H9 (cell line): ENCODE measurements around the gene BTNL3. TPM values are rescaled to one million over a fixed set of nuclear protein-coding genes. Genes with fewer than 3 reads are reported as not detected.

ENCODE experiments used
- DNase-seq: peaks from one replicate; pipeline ENCODE4 v3.0.0-alpha.2; 2017
- H2AFZ ChIP-seq: one replicate; pipeline ENCODE4 v1.6.1; 2013; ENCODE audit warnings: mild to moderate bottlenecking, low read length, control low read depth, moderate library complexity
- H2AK5ac ChIP-seq: 2 replicates; pipeline ENCODE4 v1.6.1; 2013; ENCODE audit warnings: low read length, control low read depth, mixed read lengths; ENCODE audit not compliant: insufficient read length
- H2BK120ac ChIP-seq: one replicate; pipeline ENCODE4 v1.6.1; 2013; ENCODE audit warnings: low read depth, mild to moderate bottlenecking, low read length, control low read depth, inconsistent platforms; ENCODE audit not compliant: poor library complexity, severe bottlenecking
- H2BK12ac ChIP-seq: 2 replicates; pipeline ENCODE4 v1.6.1; 2013; ENCODE audit warnings: low read length, control low read depth, mixed read lengths, low read depth; ENCODE audit not compliant: insufficient read length
- H2BK15ac ChIP-seq: 2 replicates; pipeline ENCODE4 v1.6.1; 2013; ENCODE audit warnings: low read depth, low read length, control low read depth
- H2BK20ac ChIP-seq: one replicate; pipeline ENCODE4 v1.6.1; 2013; ENCODE audit warnings: low read depth, mild to moderate bottlenecking, low read length, control low read depth, inconsistent platforms; ENCODE audit not compliant: poor library complexity, severe bottlenecking
- H2BK5ac ChIP-seq: 2 replicates; pipeline ENCODE4 v1.6.1; 2013; ENCODE audit warnings: low read length, control low read depth, mixed read lengths; ENCODE audit not compliant: insufficient read length
- H3K14ac ChIP-seq: 2 replicates; pipeline ENCODE4 v1.6.1; 2013; ENCODE audit warnings: low read length, control low read depth; ENCODE audit not compliant: insufficient read depth
- H3K18ac ChIP-seq: 2 replicates; pipeline ENCODE4 v1.6.1; 2013; ENCODE audit warnings: low read depth, mild to moderate bottlenecking, mixed read lengths, low read length, control low read depth; ENCODE audit not compliant: insufficient read length
- H3K23ac ChIP-seq: 2 replicates; pipeline ENCODE4 v1.6.1; 2013; ENCODE audit warnings: low read length, control low read depth, mixed read lengths, low read depth; ENCODE audit not compliant: insufficient read length
- H3K23me2 ChIP-seq: 2 replicates; pipeline ENCODE4 v1.6.1; 2013; ENCODE audit warnings: low read depth, mild to moderate bottlenecking, mixed read lengths, low read length, control low read depth; ENCODE audit not compliant: insufficient read length, poor library complexity, severe bottlenecking
- H3K27ac ChIP-seq: 2 replicates; pipeline ENCODE4 v1.5.1; 2013; ENCODE audit warnings: low read length, control low read depth, mixed read lengths, low read depth; ENCODE audit not compliant: insufficient read length
- H3K27me3 ChIP-seq: 2 replicates; pipeline ENCODE4 v1.6.1; 2013; ENCODE audit warnings: low read length, control low read depth, inconsistent platforms; ENCODE audit not compliant: insufficient read depth
- H3K4ac ChIP-seq: 2 replicates; pipeline ENCODE4 v1.6.1; 2013; ENCODE audit warnings: low read depth, mild to moderate bottlenecking, control low read depth, inconsistent platforms, low read length, moderate library complexity
- H3K4me1 ChIP-seq: 2 replicates; pipeline ENCODE4 v1.6.1; 2013; ENCODE audit warnings: low read length, control low read depth, inconsistent platforms; ENCODE audit not compliant: insufficient read depth
- H3K4me2 ChIP-seq: 2 replicates; pipeline ENCODE4 v1.6.1; 2013; ENCODE audit warnings: low read length, control low read depth, mixed read lengths; ENCODE audit not compliant: insufficient read length, insufficient read depth
- H3K56ac ChIP-seq: 2 replicates; pipeline ENCODE4 v1.6.1; 2013; ENCODE audit warnings: low read depth, mild to moderate bottlenecking, mixed read lengths, low read length, control low read depth; ENCODE audit not compliant: insufficient read length
- H3K79me1 ChIP-seq: 2 replicates; pipeline ENCODE4 v1.6.1; 2013; ENCODE audit warnings: low read depth, mild to moderate bottlenecking, moderate library complexity, low read length, control low read depth, inconsistent platforms; ENCODE audit not compliant: insufficient read depth, poor library complexity, severe bottlenecking
- H3K79me2 ChIP-seq: 2 replicates; pipeline ENCODE4 v1.6.1; 2013; ENCODE audit warnings: low read length, control low read depth, inconsistent platforms; ENCODE audit not compliant: insufficient read depth
- H3K9ac ChIP-seq: 2 replicates; pipeline ENCODE4 v1.6.1; 2013; ENCODE audit warnings: low read length, control low read depth, mixed read lengths; ENCODE audit not compliant: insufficient read length; ENCODE audit errors: extremely low read depth
- H3K9me3 ChIP-seq: one replicate; pipeline ENCODE4 v1.6.1; 2013; ENCODE audit warnings: low read depth, low read length, inconsistent platforms; ENCODE audit not compliant: control insufficient read depth
- H3T11ph ChIP-seq: one replicate; pipeline ENCODE4 v1.6.1; 2013; ENCODE audit warnings: mild to moderate bottlenecking, low read length, control low read depth, inconsistent platforms
- H4K20me1 ChIP-seq: one replicate; pipeline ENCODE4 v1.6.1; 2013; ENCODE audit not compliant: control insufficient read depth, insufficient read length, insufficient read depth
- H4K5ac ChIP-seq: 2 replicates; pipeline ENCODE4 v1.6.1; 2013; ENCODE audit warnings: low read depth, mild to moderate bottlenecking, mixed read lengths, low read length, control low read depth; ENCODE audit not compliant: insufficient read length
- H4K8ac ChIP-seq: replicated peaks from 2 replicates; pipeline ENCODE4 v1.6.1; 2013; ENCODE audit warnings: low read length, control low read depth, mixed read lengths, low read depth; ENCODE audit not compliant: insufficient read length
- H4K91ac ChIP-seq: 2 replicates; pipeline ENCODE4 v1.6.1; 2013; ENCODE audit warnings: low read depth, mild to moderate bottlenecking, moderate library complexity, mixed read lengths, low read length, control low read depth; ENCODE audit not compliant: insufficient read length
- H3K27ac Mint-ChIP-seq, 3 experiments: 2 replicates in 2 of 3; 3 replicates in 1 of 3; pipeline ENCODE4 v1.8.0; 2020 to 2021; ENCODE audit warnings: mixed read lengths in 3 of 3, mild to moderate bottlenecking in 1 of 3, moderate library complexity in 1 of 3
- H3K27me3 Mint-ChIP-seq: 2 replicates; pipeline ENCODE4 v1.8.0; 2021; ENCODE audit warnings: low read depth, mild to moderate bottlenecking, moderate library complexity, mixed read lengths
- H3K36me3 Mint-ChIP-seq, 3 experiments: 2 replicates in 2 of 3; 3 replicates in 1 of 3; pipeline ENCODE4 v1.8.0; 2020 to 2021; ENCODE audit warnings: low read depth in 3 of 3, mixed read lengths in 3 of 3; ENCODE audit not compliant: insufficient read depth in 1 of 3
- H3K4me1 Mint-ChIP-seq, 2 experiments: 2 replicates each; pipeline ENCODE4 v1.8.0; 2020; ENCODE audit warnings: mixed read lengths in 2 of 2
- H3K4me3 Mint-ChIP-seq, 2 experiments: 2 replicates in 1 of 2; 3 replicates in 1 of 2; pipeline ENCODE4 v1.8.0; 2020 to 2021; ENCODE audit warnings: mild to moderate bottlenecking in 2 of 2, mixed read lengths in 2 of 2, moderate library complexity in 1 of 2
- H3K9me3 Mint-ChIP-seq, 2 experiments: 2 replicates in 1 of 2; 3 replicates in 1 of 2; pipeline ENCODE4 v1.8.0; 2020; ENCODE audit warnings: mild to moderate bottlenecking in 2 of 2, mixed read lengths in 2 of 2, moderate library complexity in 1 of 2
- WGBS: extraction: QIAGEN DNeasy Blood & Tissue Kit; methylation state at CpG from one replicate; pipeline ENCODE4 v1.1.7; 2013; ENCODE audit warnings: missing lambda C conversion rate, low lambda C conversion rate, mixed read lengths; ENCODE audit not compliant: insufficient read length; ENCODE audit errors: extremely low coverage; 5-methylcytosine and 5-hydroxymethylcytosine counted together
- total RNA-seq: library from RNA; stranded (reverse); gene quantifications from 2 replicates; pipeline ENCODE4 v1.2.1, GENCODE V29; 2021
- TF ChIP-seq, protein P1 (sequence below): fragments of 200-600 bp; sonication (generic); conservative IDR thresholded peaks from 3 replicates; pipeline ENCODE4 v1.8.0; 2021; ENCODE audit warnings: antibody characterized with exemption, mild to moderate bottlenecking

The BTNL3 gene
- total RNA-seq, 1 experiment from 2014 or later: not detected

DNA sequence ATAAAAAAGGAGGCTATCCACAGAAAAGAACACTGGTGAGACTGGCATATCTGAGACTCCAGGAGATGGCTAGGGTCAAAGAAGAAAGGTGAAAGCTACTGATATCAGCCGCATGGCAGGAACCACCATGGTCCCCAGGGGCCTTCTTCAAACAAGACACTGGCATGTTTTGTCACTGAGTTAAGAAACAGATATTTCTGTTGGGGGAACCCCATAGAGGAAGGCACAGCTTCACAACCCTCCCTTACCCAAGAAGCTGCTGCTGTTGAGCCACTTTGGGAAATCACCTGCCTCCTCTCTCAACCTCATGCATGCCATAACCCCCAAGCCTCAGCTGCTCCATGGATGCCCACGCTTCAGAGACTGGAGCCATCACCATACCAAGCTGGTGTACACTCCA, 13.3 kb upstream of the BTNL3 start:
- no peak overlapping the region for H3K56ac ChIP-seq
- no peak overlapping the region for H3K23ac ChIP-seq
- H3K4me2 ChIP-seq: no peak overlapping the region
- no peak overlapping the region for H2BK12ac ChIP-seq
- no peak overlapping the region for H3K27ac ChIP-seq
- Mint-ChIP-seq H3K27me3 (peaks cover 1% of the 10 kb centered on the region; the same call in 1 of the 2 replicates), H3K36me3 (no peaks in the 10 kb centered on the region), H3K9me3 (peaks cover 0 to 11% of the 10 kb centered on the region in 2 experiments; a peak in 2 of 5 replicates), H3K4me1 (no peaks in the 10 kb centered on the region), H3K4me3 (no peak overlapping the region), H3K27ac (no peak overlapping the region)
- H3K27me3 ChIP-seq: no peaks in the 10 kb centered on the region
- no peak overlapping the region for H2BK20ac ChIP-seq
- no peak overlapping the region for H3K14ac ChIP-seq
- no peaks in the 10 kb centered on the region for H3K79me2 ChIP-seq
- no peak overlapping the region for H3K4ac ChIP-seq
- no peak overlapping the region for H2AK5ac ChIP-seq
- no peak for DNase-seq
- H3K4me1 ChIP-seq: no peaks in the 10 kb centered on the region
- H3K18ac ChIP-seq: no peak overlapping the region
- no peak overlapping the region for H2BK5ac ChIP-seq
- H3K9me3 ChIP-seq: no peaks in the 10 kb centered on the region
- no peak overlapping the region for H2BK120ac ChIP-seq
- H2BK15ac ChIP-seq: no peak overlapping the region
- WGBS: no CpG with 5 or more reads among the region's 2 CpGs
- H3K9ac ChIP-seq: no peak overlapping the region
- no peaks in the 10 kb centered on the region for H3K79me1 ChIP-seq
- no peaks in the 10 kb centered on the region for H3K23me2 ChIP-seq
- no peak overlapping the region for H4K5ac ChIP-seq
- H4K20me1 ChIP-seq: no peaks in the 10 kb centered on the region
- no peak overlapping the region for H2AFZ ChIP-seq
- no peak overlapping the region for H4K91ac ChIP-seq
- TF ChIP-seq, protein P1, sequence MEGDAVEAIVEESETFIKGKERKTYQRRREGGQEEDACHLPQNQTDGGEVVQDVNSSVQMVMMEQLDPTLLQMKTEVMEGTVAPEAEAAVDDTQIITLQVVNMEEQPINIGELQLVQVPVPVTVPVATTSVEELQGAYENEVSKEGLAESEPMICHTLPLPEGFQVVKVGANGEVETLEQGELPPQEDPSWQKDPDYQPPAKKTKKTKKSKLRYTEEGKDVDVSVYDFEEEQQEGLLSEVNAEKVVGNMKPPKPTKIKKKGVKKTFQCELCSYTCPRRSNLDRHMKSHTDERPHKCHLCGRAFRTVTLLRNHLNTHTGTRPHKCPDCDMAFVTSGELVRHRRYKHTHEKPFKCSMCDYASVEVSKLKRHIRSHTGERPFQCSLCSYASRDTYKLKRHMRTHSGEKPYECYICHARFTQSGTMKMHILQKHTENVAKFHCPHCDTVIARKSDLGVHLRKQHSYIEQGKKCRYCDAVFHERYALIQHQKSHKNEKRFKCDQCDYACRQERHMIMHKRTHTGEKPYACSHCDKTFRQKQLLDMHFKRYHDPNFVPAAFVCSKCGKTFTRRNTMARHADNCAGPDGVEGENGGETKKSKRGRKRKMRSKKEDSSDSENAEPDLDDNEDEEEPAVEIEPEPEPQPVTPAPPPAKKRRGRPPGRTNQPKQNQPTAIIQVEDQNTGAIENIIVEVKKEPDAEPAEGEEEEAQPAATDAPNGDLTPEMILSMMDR: no peak
- no peak overlapping the region for H4K8ac ChIP-seq
- no peak overlapping the region for H3T11ph ChIP-seq
